A549 (cell line): ENCODE data around the gene FBXO2.

Experiments used
- BHLHE40 ChIP-seq: IDR thresholded peaks from 2 replicates; pipeline ENCODE4 v1.6.1; 2012; ENCODE audit warnings: low read depth, low read length, inconsistent platforms
- CEBPB ChIP-seq, 2 experiments: fragments of >200 bp in 1 of 2; sonication (Bioruptor Twin) in 1 of 2; formaldehyde crosslinking in 1 of 2; IDR thresholded peaks; 2 replicates each; pipeline ENCODE4 v1.6.1; 2012 to 2016
- EP300 ChIP-seq, 2 experiments: fragments of >200 bp; sonication (Bioruptor Twin); formaldehyde crosslinking; IDR thresholded peaks; 2 replicates in 1 of 2; 3 replicates in 1 of 2; pipeline ENCODE4 v1.6.1; 2016 to 2017
- POLR2A ChIP-seq: IDR thresholded peaks from 2 replicates; pipeline ENCODE4 v1.6.1; 2012; ENCODE audit warnings: mild to moderate bottlenecking, low read length
- USF2 ChIP-seq: fragments of 450-650 bp; IDR thresholded peaks from 2 replicates; pipeline ENCODE4 v1.6.1; 2014; ENCODE audit warnings: antibody characterized with exemption

- no peak for TF ChIP-seq EP300 (IDR thresholded peaks at IDR 0.05)
- no peak for TF ChIP-seq POLR2A
- no peak for TF ChIP-seq USF2
- TF ChIP-seq CEBPB (IDR thresholded peaks at IDR 0.05) = no peak
- TF ChIP-seq BHLHE40 = no peak
Observed at GRCh38 chr1:11649237-11649623, 5.0 kb downstream of the FBXO2 start.
